ENCODE measurements around the gene XYLT1. TPM values are rescaled to one million over a fixed set of nuclear protein-coding genes. Genes with fewer than 3 reads are reported as not detected.

The XYLT1 gene
- total and polyA plus RNA-seq, 7 donors: 0.67 to 2.5 (median 1.7) TPM

- no peak for TF ChIP-seq CTCF (IDR thresholded peaks at IDR 0.05)
- Histone ChIP-seq H3K9me3 (no peaks in the 10 kb centered on the region), H3K27me3 (ENCODE audit: insufficient read depth in 3 of 3, low read length in 2 of 3) (no peaks in the 10 kb centered on the region), H3K4me1 (peaks cover 26% of the 10 kb centered on the region), H3K4me3 (no peak overlapping the region), H3K36me3 (ENCODE audit: insufficient read depth in 1 of 2, low read depth in 1 of 2) (no peaks in the 10 kb centered on the region), H3K27ac (no peak overlapping the region)
- DNase-seq (no peak), ATAC-seq (no peak)
- WGBS, 3 donors: 46 to 76% (median 66%) methylated on average over 2 of the region's 2 CpGs
- intact Hi-C loops (cut with DNase I): no loop called here
Observed at GRCh38 chr16:17269439-17269838, 201.3 kb downstream of the XYLT1 start.

- peak; percentile 64 to 94 (median 90) for ATAC-seq
- no peaks in the 10 kb centered on the region for H3K27me3 ChIP-seq (ENCODE audit: insufficient read depth in 3 of 3, low read length in 2 of 3)
- TF ChIP-seq CTCF (IDR thresholded peaks at IDR 0.05): no peak
- peak; percentile 39 to 76 for DNase-seq
- no peak overlapping the region for H3K4me3 ChIP-seq
- peaks cover 26% of the 10 kb centered on the region for H3K4me1 ChIP-seq
- intact Hi-C loops (cut with DNase I): no loop called here
- no peaks in the 10 kb centered on the region for H3K36me3 ChIP-seq (ENCODE audit: insufficient read depth in 1 of 2, low read depth in 1 of 2)
- H3K27ac ChIP-seq: no peak overlapping the region
- WGBS, 3 donors: 28 to 42% (median 32%) methylated on average over 16 of the region's 16 CpGs
- no peaks in the 10 kb centered on the region for H3K9me3 ChIP-seq
Observed at GRCh38 chr16:17266608-17267313, 204.0 kb downstream of the XYLT1 start.

- TF ChIP-seq CTCF (IDR thresholded peaks at IDR 0.05): no peak
- Histone ChIP-seq H3K27me3 (ENCODE audit: insufficient read depth in 3 of 3, low read length in 2 of 3) (no peaks in the 10 kb centered on the region), H3K4me3 (no peak overlapping the region), H3K27ac (no peak overlapping the region), H3K4me1 (peaks cover 17% of the 10 kb centered on the region), H3K9me3 (no peaks in the 10 kb centered on the region), H3K36me3 (ENCODE audit: insufficient read depth in 1 of 2, low read depth in 1 of 2) (no peaks in the 10 kb centered on the region)
- intact Hi-C loops (cut with DNase I): no loop called here
- ATAC-seq: no peak
- 89 to 96% (median 95%) methylated on average over 1 of the region's 1 CpG for WGBS, 3 donors
- no peak for DNase-seq
Observed at GRCh38 chr16:17265154-17265553, 205.6 kb downstream of the XYLT1 start.

- Histone ChIP-seq H3K36me3 (ENCODE audit: insufficient read depth in 1 of 2, low read depth in 1 of 2) (no peaks in the 10 kb centered on the region), H3K27me3 (ENCODE audit: insufficient read depth in 3 of 3, low read length in 2 of 3) (no peaks in the 10 kb centered on the region), H3K27ac (no peak overlapping the region), H3K4me3 (no peak overlapping the region), H3K4me1 (no peaks in the 10 kb centered on the region), H3K9me3 (no peaks in the 10 kb centered on the region)
- no peak for TF ChIP-seq CTCF (IDR thresholded peaks at IDR 0.05)
- intact Hi-C loops (cut with DNase I): no loop called here
- DNase-seq: no peak
- WGBS, 3 donors: 72 to 89% (median 82%) methylated on average over 5 of the region's 5 CpGs
- ATAC-seq: no peak
Observed at GRCh38 chr16:17261197-17261858, 209.4 kb downstream of the XYLT1 start.

Measured in psoas muscle (tissue), 8 donors.